Stomach (tissue), 4 donors: ENCODE data around the gene PPP1R15A.

ENCODE experiments used
- CTCF ChIP-seq, 7 experiments: fragments of 450-650 bp in 4 of 7; fragments of 200-600 bp in 3 of 7; sonication (generic) in 3 of 7; IDR thresholded peaks; one replicate each; pipeline ENCODE4 v1.5.1; 2016 to 2019; ENCODE audit warnings: antibody characterized with exemption in 7 of 7, control low read depth in 2 of 7, mild to moderate bottlenecking in 1 of 7
- EP300 ChIP-seq: sonication (generic); formaldehyde crosslinking; IDR thresholded peaks from one replicate; pipeline ENCODE4 v1.6.1; 2017; ENCODE audit warnings: antibody characterized with exemption
- POLR2A ChIP-seq, 4 donors: fragments of 450-650 bp; IDR thresholded peaks; one replicate each; pipeline ENCODE4 v1.6.1; 2016; ENCODE audit warnings: antibody characterized with exemption in 4 of 4, control low read depth in 2 of 4, mild to moderate bottlenecking in 1 of 4, moderate library complexity in 1 of 4
- POLR2AphosphoS5 ChIP-seq, 3 donors: sonication (generic); formaldehyde crosslinking; IDR thresholded peaks; one replicate each; pipeline ENCODE4 v1.6.1; 2016; ENCODE audit warnings: antibody characterized with exemption in 3 of 3

GRCh38 chr19:48854103-48854502 lies 18.1 kb upstream of the PPP1R15A start:
- TF ChIP-seq POLR2A (IDR thresholded peaks at IDR 0.05) (no peak), CTCF (IDR thresholded peaks at IDR 0.05) (no peak), POLR2AphosphoS5 (IDR thresholded peaks at IDR 0.05) (no peak), EP300 (no peak)
